ENCODE data around the gene CLPTM1L.
"Not testable (repeated sequence)": the region's sequence is repeated elsewhere in the genome, so short reads cannot be mapped to it uniquely, and the experiment has no call there.

The CLPTM1L gene

GRCh38 chr5:1341863-1342262 is 3.0 kb downstream of the CLPTM1L start:
- no peak for DNase-seq (ENCODE audit: low read depth in 4 of 4, low spot score in 1 of 4)

- DNase-seq (ENCODE audit: low read depth in 4 of 4, low spot score in 1 of 4): not testable (repeated sequence)
Measured at GRCh38 chr5:1339818-1340210, 5.1 kb downstream of the CLPTM1L start.

GRCh38 chr5:1339139-1339817 is 5.6 kb downstream of the CLPTM1L start:
- not testable (repeated sequence) for DNase-seq (ENCODE audit: low read depth in 4 of 4, low spot score in 1 of 4)

- DNase-seq (ENCODE audit: low read depth in 4 of 4, low spot score in 1 of 4): no peak
Measured at GRCh38 chr5:1338506-1339070, 6.3 kb downstream of the CLPTM1L start.

GRCh38 chr5:1338196-1338490 is 6.8 kb downstream of the CLPTM1L start:
- DNase-seq (ENCODE audit: low read depth in 4 of 4, low spot score in 1 of 4): no peak

- DNase-seq (ENCODE audit: low read depth in 4 of 4, low spot score in 1 of 4): no peak
Measured at GRCh38 chr5:1337489-1338195, 7.3 kb downstream of the CLPTM1L start.

GRCh38 chr5:1336749-1337488 is 8.0 kb downstream of the CLPTM1L start:
- DNase-seq (ENCODE audit: low read depth in 4 of 4, low spot score in 1 of 4): no peak

- no peak for DNase-seq (ENCODE audit: low read depth in 4 of 4, low spot score in 1 of 4)
Measured at GRCh38 chr5:1336106-1336561, 8.8 kb downstream of the CLPTM1L start.

GRCh38 chr5:1335540-1336095 is 9.3 kb downstream of the CLPTM1L start:
- no peak for DNase-seq (ENCODE audit: low read depth in 4 of 4, low spot score in 1 of 4)

GRCh38 chr5:1334831-1335539 is 9.9 kb downstream of the CLPTM1L start:
- no peak for DNase-seq (ENCODE audit: low read depth in 4 of 4, low spot score in 1 of 4)

- DNase-seq (ENCODE audit: low read depth in 4 of 4, low spot score in 1 of 4): no peak
Measured at GRCh38 chr5:1333986-1334385, 10.9 kb downstream of the CLPTM1L start.

GRCh38 chr5:1333286-1333685 is 11.6 kb downstream of the CLPTM1L start:
- DNase-seq (ENCODE audit: low read depth in 4 of 4, low spot score in 1 of 4): not testable (repeated sequence)

GRCh38 chr5:1332461-1333001 is 12.4 kb downstream of the CLPTM1L start:
- DNase-seq (ENCODE audit: low read depth in 4 of 4, low spot score in 1 of 4): no peak

GRCh38 chr5:1331861-1332405 is 13.0 kb downstream of the CLPTM1L start:
- DNase-seq (ENCODE audit: low read depth in 4 of 4, low spot score in 1 of 4): no peak

GRCh38 chr5:1330847-1331831 is 13.8 kb downstream of the CLPTM1L start:
- no peak for DNase-seq (ENCODE audit: low read depth in 4 of 4, low spot score in 1 of 4)

GRCh38 chr5:1330146-1330846 is 14.6 kb downstream of the CLPTM1L start:
- DNase-seq (ENCODE audit: low read depth in 4 of 4, low spot score in 1 of 4): no peak

GRCh38 chr5:1329111-1329579 is 15.8 kb downstream of the CLPTM1L start:
- DNase-seq (ENCODE audit: low read depth in 4 of 4, low spot score in 1 of 4): no peak

Data from stimulated activated CD4-positive, alpha-beta T cell treated with anti-CD3 and anti-CD28 coated beads, Interleukin-1b, Interleukin-23, amount 100 ng/mL, for 24 hours (primary cell).